ENCODE results near the gene PRAMEF12.
"Not testable (repeated sequence)": the region's sequence is repeated elsewhere in the genome, so short reads cannot be mapped to it uniquely, and the experiment has no call there.

Gene PRAMEF12

DNA sequence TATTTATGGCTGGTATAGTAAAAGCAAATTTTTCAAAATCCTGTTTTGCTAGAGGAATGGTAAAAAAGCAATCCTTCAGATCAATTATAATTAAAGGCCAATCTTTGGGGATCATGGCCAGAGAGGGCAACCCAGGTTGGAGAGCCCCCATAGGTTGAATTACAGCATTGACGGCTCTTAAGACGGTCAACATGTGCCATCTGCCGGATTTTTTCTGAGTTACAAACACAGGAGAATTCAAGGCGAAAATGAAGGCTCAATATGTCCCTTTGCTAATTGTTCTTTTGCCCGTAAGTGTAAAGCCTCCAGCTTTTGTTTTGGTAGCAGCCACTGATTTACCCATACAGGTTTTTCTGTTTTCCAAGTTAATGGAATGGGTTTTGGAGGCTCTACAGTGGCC lies 8.0 kb downstream of the PRAMEF12 start:
- H3K27ac ChIP-seq (ENCODE audit: low read depth, low read length); H3K4me1 ChIP-seq (ENCODE audit: control insufficient read depth in 5 of 5, insufficient read depth in 5 of 5, low read length in 5 of 5); H3K36me3 ChIP-seq (ENCODE audit: control insufficient read depth in 5 of 5, insufficient read depth in 5 of 5, low read length in 5 of 5); H3K9ac ChIP-seq (ENCODE audit: low read length in 5 of 5); H3K27me3 ChIP-seq (ENCODE audit: control insufficient read depth in 5 of 5, insufficient read depth in 4 of 5, low read length in 5 of 5); H3K4me3 ChIP-seq (ENCODE audit: low read depth in 1 of 5, low read length in 5 of 5): not testable (repeated sequence)
- H3K9me3 ChIP-seq (ENCODE audit: control insufficient read depth in 5 of 5, low read length in 5 of 5), result peaks cover 0 to 29% (median 15%) of the 10 kb centered on the region in 5 donors

DNA sequence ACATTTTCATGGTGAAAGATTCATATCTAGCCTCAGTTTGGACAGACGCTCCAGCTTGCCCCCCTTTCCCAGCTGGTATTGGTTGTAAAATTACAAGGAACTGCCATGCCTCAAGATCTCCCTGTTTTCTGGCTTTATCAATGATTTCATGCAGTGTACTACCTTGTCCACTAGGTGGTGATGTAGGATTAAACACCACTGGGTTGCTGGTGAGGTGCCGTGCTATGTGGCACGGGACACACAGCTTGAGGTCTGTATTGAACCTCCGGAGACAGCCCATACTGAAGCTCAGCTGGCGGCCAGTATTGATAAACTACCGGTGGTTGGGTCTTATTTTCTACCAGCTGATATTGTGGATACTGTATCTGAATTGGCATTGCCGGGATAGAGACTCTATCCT lies 10.2 kb downstream of the PRAMEF12 start:
- not testable (repeated sequence) for H3K4me1 ChIP-seq (ENCODE audit: control insufficient read depth in 5 of 5, insufficient read depth in 5 of 5, low read length in 5 of 5); H3K36me3 ChIP-seq (ENCODE audit: control insufficient read depth in 5 of 5, insufficient read depth in 5 of 5, low read length in 5 of 5); H3K27me3 ChIP-seq (ENCODE audit: control insufficient read depth in 5 of 5, insufficient read depth in 4 of 5, low read length in 5 of 5); H3K4me3 ChIP-seq (ENCODE audit: low read depth in 1 of 5, low read length in 5 of 5); H3K9ac ChIP-seq (ENCODE audit: low read length in 5 of 5); H3K27ac ChIP-seq (ENCODE audit: low read depth, low read length)
- peaks cover 0 to 31% (median 15%) of the 10 kb centered on the region in 5 donors for H3K9me3 ChIP-seq (ENCODE audit: control insufficient read depth in 5 of 5, low read length in 5 of 5)

DNA sequence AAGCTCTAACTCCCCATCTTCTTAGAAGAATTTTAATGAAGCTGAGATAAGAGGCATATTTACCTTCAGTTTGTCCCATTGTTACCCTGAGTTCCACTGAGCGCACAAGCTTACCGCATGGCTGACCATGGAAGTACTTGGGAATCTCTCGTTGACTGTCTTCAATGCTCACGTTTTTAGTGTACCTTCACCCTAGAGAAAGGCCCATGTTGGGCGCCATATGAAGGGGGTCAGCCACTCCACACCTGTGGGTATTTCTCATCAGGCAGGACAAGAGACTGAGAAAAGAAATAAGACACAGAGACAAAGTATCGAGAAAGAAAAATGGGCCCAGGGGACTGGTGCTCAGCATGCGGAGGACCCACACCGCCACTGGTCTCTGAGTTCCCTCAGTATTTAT lies 11.2 kb downstream of the PRAMEF12 start:
- H3K4me3 ChIP-seq (ENCODE audit: low read depth in 1 of 5, low read length in 5 of 5); H3K27ac ChIP-seq (ENCODE audit: low read depth, low read length); H3K9ac ChIP-seq (ENCODE audit: low read length in 5 of 5); H3K27me3 ChIP-seq (ENCODE audit: control insufficient read depth in 5 of 5, insufficient read depth in 4 of 5, low read length in 5 of 5); H3K4me1 ChIP-seq (ENCODE audit: control insufficient read depth in 5 of 5, insufficient read depth in 5 of 5, low read length in 5 of 5); H3K36me3 ChIP-seq (ENCODE audit: control insufficient read depth in 5 of 5, insufficient read depth in 5 of 5, low read length in 5 of 5): not testable (repeated sequence)
- peaks cover 0 to 31% (median 15%) of the 10 kb centered on the region in 5 donors for H3K9me3 ChIP-seq (ENCODE audit: control insufficient read depth in 5 of 5, low read length in 5 of 5)

DNA sequence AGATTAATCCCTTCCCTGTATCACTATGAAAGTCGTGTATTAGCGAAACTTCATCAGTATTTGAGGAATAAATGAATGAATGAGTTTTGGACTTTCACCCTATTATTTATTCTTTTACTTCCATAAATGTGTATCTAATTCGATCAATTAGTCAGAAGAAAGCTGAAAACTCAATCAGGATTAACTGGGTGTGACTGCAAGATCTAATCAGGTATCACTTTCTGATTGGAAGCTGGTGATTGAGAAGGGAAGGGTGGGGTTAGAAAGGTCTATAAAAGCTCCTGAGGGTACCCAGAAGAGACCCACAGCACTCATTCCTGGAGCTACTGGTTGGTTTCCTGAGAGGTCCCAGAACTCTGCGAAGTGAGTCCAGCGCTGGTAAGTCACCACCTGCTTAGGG lies 17.6 kb downstream of the PRAMEF12 start, which contains the start of gene PRAMEF1:
TSS of gene PRAMEF1 (plus strand) at position 301 of the 400 bp plus-strand sequence. CDS start 1,831 bp downstream, outside the sequence.
- H3K36me3 ChIP-seq (ENCODE audit: control insufficient read depth in 5 of 5, insufficient read depth in 5 of 5, low read length in 5 of 5); H3K27me3 ChIP-seq (ENCODE audit: control insufficient read depth in 5 of 5, insufficient read depth in 4 of 5, low read length in 5 of 5); H3K4me1 ChIP-seq (ENCODE audit: control insufficient read depth in 5 of 5, insufficient read depth in 5 of 5, low read length in 5 of 5); H3K9ac ChIP-seq (ENCODE audit: low read length in 5 of 5); H3K4me3 ChIP-seq (ENCODE audit: low read depth in 1 of 5, low read length in 5 of 5); H3K9me3 ChIP-seq (ENCODE audit: control insufficient read depth in 5 of 5, low read length in 5 of 5); H3K27ac ChIP-seq (ENCODE audit: low read depth, low read length): not testable (repeated sequence)

DNA sequence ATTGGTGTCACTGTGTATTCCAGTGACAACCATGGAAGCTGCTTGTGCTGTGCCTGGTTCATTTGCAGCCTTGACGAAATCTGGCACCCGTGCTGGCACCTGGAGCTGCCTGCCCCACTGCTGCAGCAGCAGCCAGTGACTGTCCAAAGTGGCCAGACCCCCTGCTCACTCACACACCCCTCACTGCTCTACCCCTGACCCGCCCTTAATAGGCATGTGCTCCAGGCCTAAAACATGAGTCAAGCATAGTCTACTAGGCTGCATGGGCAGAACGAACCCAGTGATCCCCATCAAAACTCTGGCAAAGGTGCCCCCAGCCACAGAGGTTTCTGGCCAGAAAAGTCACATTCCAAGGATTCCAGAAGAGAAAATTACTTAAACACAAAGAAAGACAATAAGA lies 25.4 kb downstream of the PRAMEF12 start:
- no peak overlapping the region for H3K4me3 ChIP-seq (ENCODE audit: low read depth in 1 of 5, low read length in 5 of 5)
- no peak overlapping the region for H3K9ac ChIP-seq (ENCODE audit: low read length in 5 of 5)
- no peaks in the 10 kb centered on the region for H3K27me3 ChIP-seq (ENCODE audit: control insufficient read depth in 5 of 5, insufficient read depth in 4 of 5, low read length in 5 of 5)
- no peaks in the 10 kb centered on the region for H3K9me3 ChIP-seq (ENCODE audit: control insufficient read depth in 5 of 5, low read length in 5 of 5)
- no peaks in the 10 kb centered on the region for H3K4me1 ChIP-seq (ENCODE audit: control insufficient read depth in 5 of 5, insufficient read depth in 5 of 5, low read length in 5 of 5)
- no peaks in the 10 kb centered on the region for H3K36me3 ChIP-seq (ENCODE audit: control insufficient read depth in 5 of 5, insufficient read depth in 5 of 5, low read length in 5 of 5)
- no peak overlapping the region for H3K27ac ChIP-seq (ENCODE audit: low read depth, low read length)

DNA sequence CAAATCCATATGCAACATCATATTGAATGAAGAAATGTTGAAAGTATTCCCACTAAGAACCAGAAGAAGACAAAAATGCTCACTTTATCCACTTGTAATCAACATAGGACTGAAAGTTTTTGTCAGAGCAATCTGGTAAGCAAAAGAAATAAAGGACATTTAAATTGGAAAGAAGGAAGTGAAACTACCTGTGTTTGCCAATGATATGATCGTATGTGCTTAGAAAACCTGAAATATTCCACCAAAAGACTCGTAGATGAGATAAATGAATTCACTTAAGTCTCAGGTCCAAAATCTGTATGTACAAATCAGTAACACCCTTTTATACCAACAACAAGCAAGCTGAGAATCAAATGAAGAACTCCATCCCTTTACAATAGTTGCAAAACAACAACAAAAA lies 26.2 kb downstream of the PRAMEF12 start:
- Histone ChIP-seq H3K4me1 (ENCODE audit: control insufficient read depth in 5 of 5, insufficient read depth in 5 of 5, low read length in 5 of 5) (no peaks in the 10 kb centered on the region), H3K4me3 (ENCODE audit: low read depth in 1 of 5, low read length in 5 of 5) (no peak overlapping the region)

DNA sequence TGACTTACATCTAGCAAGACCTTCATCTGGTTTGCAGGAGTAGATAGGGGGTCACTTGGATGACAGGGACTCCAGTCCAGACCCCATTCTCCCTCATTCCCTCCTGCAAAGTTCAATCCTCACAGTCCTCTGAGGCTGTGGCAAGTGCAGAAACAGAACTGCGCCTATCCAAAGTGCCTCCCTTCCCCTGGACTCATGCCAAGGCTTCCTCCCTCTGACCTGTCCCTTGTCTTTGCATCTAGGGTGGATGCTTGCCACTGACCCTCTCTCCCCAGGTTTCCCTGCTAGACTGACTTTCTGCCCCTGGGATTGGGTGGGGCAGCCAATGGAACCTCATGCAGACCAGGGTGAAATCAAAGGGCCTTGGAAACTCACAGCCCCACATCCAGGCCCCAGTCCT lies 36.4 kb downstream of the PRAMEF12 start:
- Histone ChIP-seq H3K4me3 (ENCODE audit: low read depth in 1 of 5, low read length in 5 of 5) (no peak overlapping the region), H3K9me3 (ENCODE audit: control insufficient read depth in 5 of 5, low read length in 5 of 5) (peaks cover 0 to 4% (median 0%) of the 10 kb centered on the region in 5 donors), H3K27me3 (ENCODE audit: control insufficient read depth in 5 of 5, insufficient read depth in 4 of 5, low read length in 5 of 5) (peaks cover 0 to 4% (median 3%) of the 10 kb centered on the region in 5 donors), H3K4me1 (ENCODE audit: control insufficient read depth in 5 of 5, insufficient read depth in 5 of 5, low read length in 5 of 5) (no peaks in the 10 kb centered on the region), H3K9ac (ENCODE audit: low read length in 5 of 5) (no peak overlapping the region), H3K36me3 (ENCODE audit: control insufficient read depth in 5 of 5, insufficient read depth in 5 of 5, low read length in 5 of 5) (no peaks in the 10 kb centered on the region), H3K27ac (ENCODE audit: low read depth, low read length) (no peak overlapping the region)

More for the DNA sequence above, 26.2 kb downstream of the PRAMEF12 start:
- Histone ChIP-seq H3K27me3 (ENCODE audit: control insufficient read depth in 5 of 5, insufficient read depth in 4 of 5, low read length in 5 of 5) (no peaks in the 10 kb centered on the region), H3K27ac (ENCODE audit: low read depth, low read length) (no peak overlapping the region), H3K9ac (ENCODE audit: low read length in 5 of 5) (no peak overlapping the region), H3K36me3 (ENCODE audit: control insufficient read depth in 5 of 5, insufficient read depth in 5 of 5, low read length in 5 of 5) (no peaks in the 10 kb centered on the region), H3K9me3 (ENCODE audit: control insufficient read depth in 5 of 5, low read length in 5 of 5) (no peaks in the 10 kb centered on the region)

DNA sequence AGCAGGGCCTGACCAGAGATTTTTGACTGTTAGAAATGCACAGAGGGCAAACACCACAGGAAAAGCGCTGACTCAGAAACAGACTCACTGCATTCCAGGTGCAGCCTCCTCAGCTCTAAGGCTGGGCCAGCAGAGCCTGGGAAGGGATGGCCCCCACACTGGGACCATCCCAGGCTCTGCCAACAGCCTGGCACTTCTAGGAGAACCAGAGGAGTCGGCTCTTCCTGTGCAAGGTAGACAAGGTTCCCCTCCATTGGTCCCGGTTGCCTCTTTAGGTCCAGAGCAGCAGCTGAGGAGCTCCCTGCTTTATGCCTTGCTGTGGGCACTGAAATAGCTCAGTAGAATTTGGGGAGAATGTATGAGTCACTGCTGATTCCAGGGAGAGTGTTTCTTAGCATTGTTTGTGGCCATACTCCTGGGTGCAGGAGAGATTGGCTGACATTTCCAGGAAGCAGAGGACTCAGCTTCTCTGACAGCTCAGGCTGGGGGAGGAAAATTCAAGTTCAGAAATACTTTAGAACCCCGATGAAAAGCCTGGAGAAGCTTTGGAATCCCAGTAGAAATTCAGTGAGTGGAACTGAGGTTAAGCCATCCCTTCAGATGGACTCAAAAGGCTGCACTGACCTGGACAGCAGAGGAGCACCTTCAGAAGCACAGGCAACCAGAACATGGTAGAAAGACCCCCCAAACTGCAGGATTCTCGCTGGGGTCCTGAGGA lies 37.3 kb downstream of the PRAMEF12 start:
- no peak overlapping the region for H3K9ac ChIP-seq (ENCODE audit: low read length in 5 of 5)
- H3K36me3 ChIP-seq (ENCODE audit: control insufficient read depth in 5 of 5, insufficient read depth in 5 of 5, low read length in 5 of 5), result no peaks in the 10 kb centered on the region
- peaks cover 0 to 4% (median 3%) of the 10 kb centered on the region in 5 donors for H3K27me3 ChIP-seq (ENCODE audit: control insufficient read depth in 5 of 5, insufficient read depth in 4 of 5, low read length in 5 of 5)
- H3K4me3 ChIP-seq (ENCODE audit: low read depth in 1 of 5, low read length in 5 of 5), result no peak overlapping the region
- no peak overlapping the region for H3K27ac ChIP-seq (ENCODE audit: low read depth, low read length)
- no peaks in the 10 kb centered on the region for H3K9me3 ChIP-seq (ENCODE audit: control insufficient read depth in 5 of 5, low read length in 5 of 5)
- H3K4me1 ChIP-seq (ENCODE audit: control insufficient read depth in 5 of 5, insufficient read depth in 5 of 5, low read length in 5 of 5), result no peaks in the 10 kb centered on the region

DNA sequence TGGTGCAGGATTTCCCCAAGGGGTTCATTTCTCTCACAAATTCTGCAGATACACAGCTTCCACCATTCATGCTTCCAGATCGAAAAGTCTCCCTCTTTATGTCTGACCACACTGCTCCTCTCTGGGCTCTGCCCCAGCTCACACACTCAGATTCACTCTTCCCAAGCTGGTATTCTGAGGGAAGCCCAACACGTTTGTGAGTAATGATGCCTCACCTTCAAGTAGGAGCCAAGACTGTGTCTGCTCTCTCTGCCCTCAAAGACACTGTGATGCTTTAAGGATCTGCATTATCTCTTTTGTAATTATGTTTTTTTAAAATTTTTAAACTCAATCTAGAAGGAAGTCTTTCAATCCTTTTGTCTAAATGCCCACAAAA lies 37.9 kb downstream of the PRAMEF12 start:
- Histone ChIP-seq H3K27me3 (ENCODE audit: control insufficient read depth in 5 of 5, insufficient read depth in 4 of 5, low read length in 5 of 5) (peaks cover 0 to 4% (median 3%) of the 10 kb centered on the region in 5 donors), H3K4me3 (ENCODE audit: low read depth in 1 of 5, low read length in 5 of 5) (no peak overlapping the region), H3K4me1 (ENCODE audit: control insufficient read depth in 5 of 5, insufficient read depth in 5 of 5, low read length in 5 of 5) (no peaks in the 10 kb centered on the region), H3K27ac (ENCODE audit: low read depth, low read length) (no peak overlapping the region), H3K9me3 (ENCODE audit: control insufficient read depth in 5 of 5, low read length in 5 of 5) (no peaks in the 10 kb centered on the region), H3K36me3 (ENCODE audit: control insufficient read depth in 5 of 5, insufficient read depth in 5 of 5, low read length in 5 of 5) (no peaks in the 10 kb centered on the region), H3K9ac (ENCODE audit: low read length in 5 of 5) (no peak overlapping the region)

DNA sequence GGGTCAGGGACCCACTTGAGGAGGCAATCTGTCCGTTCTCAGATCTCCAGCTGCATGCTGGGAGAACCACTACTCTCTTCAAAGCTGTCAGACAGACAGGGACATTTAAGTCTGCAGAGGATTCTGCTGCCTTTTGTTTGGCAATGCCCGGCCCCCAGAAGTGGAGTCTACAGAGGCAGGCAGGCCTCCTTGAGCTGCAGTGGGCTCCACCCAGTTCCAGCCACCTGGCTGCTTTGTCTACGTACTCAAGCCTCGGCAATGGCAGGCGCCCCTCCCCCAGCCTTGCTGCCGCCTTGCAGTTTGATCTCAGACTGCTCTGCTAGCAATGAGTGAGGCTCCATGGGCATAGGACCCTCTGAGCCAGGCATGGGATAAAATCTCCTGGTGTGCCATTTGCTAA lies 45.5 kb downstream of the PRAMEF12 start:
- H3K9me3 ChIP-seq (ENCODE audit: control insufficient read depth in 5 of 5, low read length in 5 of 5); H3K9ac ChIP-seq (ENCODE audit: low read length in 5 of 5); H3K36me3 ChIP-seq (ENCODE audit: control insufficient read depth in 5 of 5, insufficient read depth in 5 of 5, low read length in 5 of 5); H3K4me1 ChIP-seq (ENCODE audit: control insufficient read depth in 5 of 5, insufficient read depth in 5 of 5, low read length in 5 of 5); H3K27ac ChIP-seq (ENCODE audit: low read depth, low read length); H3K4me3 ChIP-seq (ENCODE audit: low read depth in 1 of 5, low read length in 5 of 5); H3K27me3 ChIP-seq (ENCODE audit: control insufficient read depth in 5 of 5, insufficient read depth in 4 of 5, low read length in 5 of 5): not testable (repeated sequence)

Data from subcutaneous abdominal adipose tissue (tissue), 5 donors.